Stimulated activated CD8-positive, alpha-beta memory T cell treated with anti-CD3 and anti-CD28 coated beads, Interleukin-4, amount 100 ng/mL, for 48 hours (primary cell): Measurements from ENCODE around the gene ATP11C.
"Not testable (repeated sequence)": the region's sequence is repeated elsewhere in the genome, so short reads cannot be mapped to it uniquely, and the experiment has no call there.

Experiments used
- DNase-seq: peaks from one replicate; pipeline ENCODE4 v3.0.0-alpha.2; 2020

Gene ATP11C

DNA sequence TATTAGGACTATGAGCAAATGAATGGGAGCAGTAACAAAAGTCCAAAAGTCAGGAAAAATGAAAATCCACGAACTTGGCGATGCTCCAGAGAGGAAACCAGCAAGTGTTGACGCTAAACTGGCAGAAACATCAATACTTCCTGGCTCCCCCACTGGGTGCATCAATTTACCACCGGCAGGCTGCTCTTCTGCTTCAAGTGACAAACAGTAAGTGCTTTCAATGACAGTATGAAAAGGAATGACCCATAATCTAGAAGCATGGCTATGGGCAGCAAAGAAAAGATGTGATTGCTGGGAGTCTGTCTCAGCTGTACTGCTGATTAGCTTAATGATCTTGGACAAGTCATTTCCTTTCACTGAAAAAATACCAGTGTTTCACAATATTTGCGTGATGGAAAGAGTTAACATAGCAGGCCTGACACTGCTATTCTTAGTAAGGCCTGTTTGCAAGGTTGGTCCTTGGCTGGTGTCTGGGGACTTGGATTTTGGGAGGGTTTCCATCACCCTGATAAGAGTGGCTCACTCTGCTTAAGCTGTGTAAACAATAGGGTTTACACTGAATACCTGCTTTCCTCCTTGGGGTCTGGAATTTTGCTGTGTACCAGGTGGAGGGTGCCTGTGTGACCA is 8.7 kb downstream of the ATP11C start:
- no peak for DNase-seq

GRCh38 chrX:139921142-139921541 is 11.7 kb downstream of the ATP11C start:
- not testable (repeated sequence) for DNase-seq

GRCh38 chrX:139920316-139920715 is 12.5 kb downstream of the ATP11C start:
- no peak for DNase-seq

GRCh38 chrX:139914421-139914820 is 18.4 kb downstream of the ATP11C start:
- no peak for DNase-seq

GRCh38 chrX:139909712-139910111 is 23.1 kb downstream of the ATP11C start:
- no peak for DNase-seq

GRCh38 chrX:139907078-139907477 is 25.8 kb downstream of the ATP11C start:
- DNase-seq, result no peak

DNA sequence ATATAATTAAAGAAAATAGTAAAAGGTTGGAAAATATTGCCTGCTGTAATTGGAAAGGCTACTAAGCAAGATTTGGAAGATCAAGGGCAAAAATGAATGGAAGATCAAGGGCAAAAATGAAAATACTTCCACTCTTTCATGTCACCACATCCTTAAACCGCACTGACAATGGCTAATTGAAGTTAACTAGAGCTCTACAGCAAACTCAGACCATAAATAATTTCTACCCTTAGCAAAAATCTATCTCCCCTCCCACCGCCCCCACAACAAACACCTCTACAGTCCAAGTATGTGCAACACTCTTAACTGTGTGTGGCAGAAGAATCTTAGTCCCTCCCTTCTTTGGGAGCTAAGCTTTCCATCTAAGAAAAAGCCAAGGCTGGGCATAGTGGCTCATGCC is 27.1 kb downstream of the ATP11C start:
- DNase-seq, result no peak

GRCh38 chrX:139905051-139905450 is 27.8 kb downstream of the ATP11C start:
- no peak for DNase-seq

GRCh38 chrX:139903210-139903609 is 29.6 kb downstream of the ATP11C start:
- DNase-seq, result no peak

GRCh38 chrX:139902559-139902958 is 30.3 kb downstream of the ATP11C start:
- DNase-seq, result no peak

DNA sequence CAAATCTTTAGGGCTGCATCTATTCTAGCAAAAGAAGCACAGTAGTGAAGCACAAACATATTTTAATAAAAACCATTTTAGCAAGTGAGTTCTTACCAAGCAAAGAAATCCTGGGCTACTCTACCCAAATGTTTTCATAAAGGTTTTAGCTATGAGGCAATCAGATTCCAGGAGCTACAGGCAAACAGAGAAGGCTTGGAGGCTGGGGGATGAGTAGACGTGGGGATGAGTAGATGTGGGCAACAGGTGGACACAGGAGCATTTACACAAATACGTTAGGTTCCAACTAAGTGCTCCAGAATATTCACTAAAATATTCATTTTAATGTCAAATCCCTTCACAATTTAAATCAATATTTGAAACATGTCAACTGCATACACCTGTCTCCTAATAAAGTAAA is 34.5 kb downstream of the ATP11C start:
- no peak for DNase-seq

- no peak for DNase-seq
These were observed 40.3 kb downstream of the ATP11C start for GRCh38 chrX:139892512-139892911.

GRCh38 chrX:139890991-139891700 is 41.7 kb downstream of the ATP11C start:
- DNase-seq, result no peak

- DNase-seq, result no peak
These were observed 43.1 kb downstream of the ATP11C start for GRCh38 chrX:139889760-139890159.

DNA sequence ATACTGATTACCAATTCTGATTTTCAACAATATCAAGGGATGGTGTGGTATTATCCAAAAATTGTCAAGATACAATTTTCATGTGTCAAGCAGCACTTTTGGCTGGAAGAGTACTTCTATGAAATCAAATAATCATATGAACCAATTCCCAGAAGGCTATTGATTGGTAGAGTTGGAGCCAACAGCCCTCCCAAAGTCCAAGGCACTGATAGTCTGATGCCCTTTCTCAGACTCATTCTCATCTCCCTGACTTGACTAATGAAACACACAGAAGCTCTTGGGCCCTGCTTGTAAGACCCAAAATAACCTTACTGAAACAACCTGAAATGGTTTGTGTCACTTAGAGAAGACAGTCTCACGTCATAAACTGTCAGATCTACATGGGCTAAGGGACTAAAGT is 48.9 kb downstream of the ATP11C start:
- DNase-seq, result no peak

- no peak for DNase-seq
These were observed 50.6 kb downstream of the ATP11C start for GRCh38 chrX:139882299-139882698.

GRCh38 chrX:139881572-139881971 is 51.3 kb downstream of the ATP11C start:
- no peak for DNase-seq

GRCh38 chrX:139881130-139881529 is 51.7 kb downstream of the ATP11C start:
- no peak for DNase-seq

GRCh38 chrX:139877710-139878414 is 55.0 kb downstream of the ATP11C start:
- no peak for DNase-seq

DNA sequence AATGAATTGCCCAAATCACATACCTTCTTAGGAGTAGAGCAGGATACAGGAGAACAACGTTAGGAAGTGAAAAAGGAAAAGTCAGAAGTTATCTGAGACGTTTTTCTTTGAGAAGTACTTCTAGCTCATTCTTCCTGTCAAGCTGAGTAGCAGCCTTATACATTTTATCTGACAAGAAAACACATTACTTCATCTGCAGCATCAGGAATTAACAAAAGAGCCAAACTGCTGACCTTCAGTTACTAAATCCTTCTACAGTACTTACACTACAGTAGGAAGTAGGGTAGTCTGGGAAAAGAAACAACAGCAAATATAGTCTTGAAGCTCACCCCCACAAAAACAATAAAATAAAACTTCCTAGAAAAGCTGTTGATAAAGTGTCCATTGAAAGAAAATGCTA is 57.0 kb downstream of the ATP11C start:
- DNase-seq, result no peak

- DNase-seq, result no peak
These were observed 63.1 kb downstream of the ATP11C start for GRCh38 chrX:139869796-139870195.

DNA sequence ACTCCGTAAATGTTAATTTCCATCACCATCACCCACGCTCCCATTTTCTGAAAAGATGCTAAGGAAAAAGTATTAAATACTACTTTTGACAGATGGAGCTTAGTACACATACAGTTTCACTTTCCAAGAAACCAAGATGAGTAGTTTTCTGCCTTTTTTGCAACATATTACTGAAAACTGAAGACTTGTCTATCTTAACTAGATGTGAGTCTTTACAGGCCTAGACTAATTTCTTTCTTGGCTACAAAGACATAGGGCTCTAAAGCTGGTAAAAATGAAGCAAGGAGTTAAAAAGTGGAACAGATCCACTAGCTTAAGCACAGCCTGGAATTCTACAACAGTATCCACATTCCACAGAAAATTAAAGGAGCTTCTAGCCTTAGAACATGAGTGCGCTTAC is 68.2 kb downstream of the ATP11C start:
- no peak for DNase-seq

DNA sequence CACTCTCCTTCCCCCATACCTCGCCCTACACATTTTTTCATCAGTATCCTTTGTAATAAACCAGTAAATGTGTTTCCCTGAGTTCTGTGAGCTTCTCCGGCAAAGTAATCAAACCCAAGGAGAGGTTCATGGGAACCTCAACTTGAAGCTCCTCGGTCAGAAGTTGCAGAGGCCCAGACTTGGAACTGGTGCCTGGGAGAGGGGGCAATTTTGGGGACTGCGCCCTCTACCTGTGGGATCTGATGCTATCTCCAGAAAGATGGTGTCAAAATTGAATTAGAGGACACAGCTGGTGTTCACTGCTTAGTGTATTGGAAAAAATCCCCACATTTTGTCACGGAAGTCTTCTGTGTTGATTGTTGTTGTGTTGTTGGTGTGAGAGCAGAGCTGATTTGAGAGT is 70.6 kb downstream of the ATP11C start:
- DNase-seq, result no peak

DNA sequence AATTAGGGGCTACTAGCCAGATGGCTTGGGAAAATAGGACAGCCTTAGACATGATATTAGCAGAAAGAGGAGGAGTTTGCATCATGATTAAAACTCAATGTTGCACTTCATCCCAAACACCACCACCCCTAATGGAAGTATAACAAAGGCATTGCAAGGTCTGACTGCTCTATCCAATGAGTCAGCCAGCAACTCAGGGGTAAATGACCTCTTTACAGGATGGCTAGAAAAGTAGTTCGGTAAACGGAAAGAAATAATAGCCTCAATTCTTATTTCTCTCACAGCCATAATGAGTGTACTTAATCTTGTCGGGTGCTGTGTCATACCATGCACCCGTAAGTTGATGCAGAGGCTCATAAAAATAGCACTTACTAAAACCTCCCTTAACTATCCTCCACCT is 76.0 kb downstream of the ATP11C start:
- not testable (repeated sequence) for DNase-seq
